Right atrium auricular region (tissue), 2 donors: ENCODE results near the gene MX2. TPM values are rescaled to one million over a fixed set of nuclear protein-coding genes. Genes with fewer than 3 reads are reported as not detected.
A peak's percentile ranks its signal among the peaks of the same experiment; 100 is the strongest.

Experiments used
- DNase-seq: peaks from one replicate; pipeline ENCODE4 v3.0.0-alpha.2; 2019; ENCODE audit warnings: low spot score
- H3K27ac ChIP-seq, 2 donors: fragments of 200-600 bp; sonication (generic); 1 replicate in 1 of 2; 2 replicates in 1 of 2; pipeline ENCODE4 v1.5.1; 2016 to 2019
- H3K27me3 ChIP-seq, 2 donors: fragments of 200-600 bp; sonication (generic); one replicate each; pipeline versions ENCODE4 v1.5.1 to v1.6.0; 2017 to 2019
- H3K36me3 ChIP-seq: fragments of 200-600 bp; sonication (generic); one replicate; pipeline ENCODE4 v1.5.1; 2016
- H3K4me1 ChIP-seq, 2 donors: fragments of 200-600 bp; sonication (generic); one replicate each; pipeline versions ENCODE4 v1.5.1 to v1.6.0; 2017 to 2019
- H3K4me3 ChIP-seq, 2 donors: fragments of 200-600 bp; sonication (generic); 1 replicate in 1 of 2; 2 replicates in 1 of 2; pipeline ENCODE4 v1.5.1; 2017 to 2019; ENCODE audit warnings: mild to moderate bottlenecking in 1 of 2, moderate library complexity in 1 of 2
- H3K9me3 ChIP-seq, 2 donors: fragments of 200-600 bp; sonication (generic); one replicate each; pipeline ENCODE4 v1.5.1; 2019
- CTCF ChIP-seq, 2 donors: fragments of 200-600 bp; sonication (generic); IDR thresholded peaks; one replicate each; pipeline ENCODE4 v1.5.1; 2019; ENCODE audit warnings: antibody characterized with exemption in 2 of 2
- total RNA-seq, 2 donors: library from RNA; depleted of rRNA; stranded (reverse); fragments of >200 nt; gene quantifications; one replicate each; pipeline ENCODE4 v1.1.0, GENCODE V29; 2016

MX2 gene
- total RNA-seq, 2 donors from 2014 or later = 5.5 to 5.9 TPM

GRCh38 chr21:41398831-41399230 lies 37.0 kb downstream of the MX2 start:
- H3K4me1 ChIP-seq = no peaks in the 10 kb centered on the region
- DNase-seq = no peak
- H3K27me3 ChIP-seq = no peaks in the 10 kb centered on the region
- TF ChIP-seq CTCF (IDR thresholded peaks at IDR 0.05) = no peak
- H3K36me3 ChIP-seq = peaks cover 15% of the 10 kb centered on the region
- H3K9me3 ChIP-seq = no peaks in the 10 kb centered on the region
- H3K4me3 ChIP-seq = no peak overlapping the region
- H3K27ac ChIP-seq = no peak overlapping the region

GRCh38 chr21:41399246-41399800 lies 37.5 kb downstream of the MX2 start:
- Histone ChIP-seq H3K4me3 (no peak overlapping the region), H3K9me3 (no peaks in the 10 kb centered on the region), H3K36me3 (peaks cover 15% of the 10 kb centered on the region), H3K27me3 (no peaks in the 10 kb centered on the region), H3K4me1 (no peaks in the 10 kb centered on the region), H3K27ac (no peak overlapping the region)
- no peak for TF ChIP-seq CTCF (IDR thresholded peaks at IDR 0.05)
- no peak for DNase-seq

DNA sequence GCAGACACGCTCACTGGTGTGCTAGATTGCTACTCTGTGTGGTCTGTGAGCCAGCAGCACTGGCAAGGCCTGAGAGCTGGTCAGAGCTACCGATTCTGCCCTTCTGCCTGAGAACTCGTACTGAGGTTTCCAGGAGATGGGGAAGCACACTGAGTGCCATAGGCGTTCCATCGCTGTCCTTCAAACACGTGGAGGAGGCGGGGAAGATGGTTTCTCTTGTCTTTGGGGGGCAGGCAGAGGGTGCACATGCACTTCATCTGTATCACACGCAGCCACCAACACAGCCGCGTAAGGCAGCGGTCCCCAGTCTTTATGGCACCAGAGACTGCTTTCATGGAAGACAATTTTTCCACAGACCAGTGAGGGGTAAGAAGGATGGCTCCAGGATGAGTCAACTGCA lies 40.4 kb downstream of the MX2 start:
- H3K36me3 ChIP-seq = peaks cover 15% of the 10 kb centered on the region
- no peak overlapping the region for H3K27ac ChIP-seq
- H3K9me3 ChIP-seq = no peaks in the 10 kb centered on the region
- no peaks in the 10 kb centered on the region for H3K4me1 ChIP-seq
- no peak for TF ChIP-seq CTCF (IDR thresholded peaks at IDR 0.05)
- no peak for DNase-seq
- H3K27me3 ChIP-seq = no peaks in the 10 kb centered on the region
- H3K4me3 ChIP-seq = no peak overlapping the region

- H3K36me3 ChIP-seq = peaks cover 20% of the 10 kb centered on the region
- H3K4me3 ChIP-seq = no peak overlapping the region
- no peak for TF ChIP-seq CTCF (IDR thresholded peaks at IDR 0.05)
- no peaks in the 10 kb centered on the region for H3K4me1 ChIP-seq
- no peaks in the 10 kb centered on the region for H3K27me3 ChIP-seq
- DNase-seq = peak; percentile 49
- no peak overlapping the region for H3K27ac ChIP-seq
- no peaks in the 10 kb centered on the region for H3K9me3 ChIP-seq
Observed at GRCh38 chr21:41402796-41403195, 41.0 kb downstream of the MX2 start.

DNA sequence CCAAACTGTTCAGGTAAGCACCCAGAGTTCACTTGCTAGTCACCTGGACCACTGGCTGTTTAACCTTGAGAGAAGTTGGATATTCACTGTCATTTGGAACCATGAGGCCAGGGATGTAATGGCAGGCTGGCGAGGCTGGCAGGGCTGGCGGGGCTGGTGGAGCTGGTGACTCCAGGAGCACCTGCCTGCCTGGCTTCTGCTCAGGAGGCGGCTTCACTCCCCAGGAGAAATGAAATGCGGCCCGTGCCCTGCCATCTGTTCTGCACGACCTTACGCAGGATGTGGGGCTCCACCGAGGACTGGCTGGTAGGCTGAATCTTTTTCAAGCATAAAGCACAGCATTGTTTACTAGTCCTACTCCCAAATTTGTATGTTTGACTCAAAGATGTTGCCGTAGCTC lies 41.5 kb downstream of the MX2 start:
- Histone ChIP-seq H3K9me3 (no peaks in the 10 kb centered on the region), H3K36me3 (peaks cover 24% of the 10 kb centered on the region)

More for the DNA sequence above, 41.5 kb downstream of the MX2 start:
- Histone ChIP-seq H3K4me1 (no peaks in the 10 kb centered on the region), H3K27me3 (no peaks in the 10 kb centered on the region), H3K4me3 (no peak overlapping the region), H3K27ac (no peak overlapping the region)
- DNase-seq = peak; percentile 18
- no peak for TF ChIP-seq CTCF (IDR thresholded peaks at IDR 0.05)
